Activated CD8-positive, alpha-beta memory T cell treated with anti-CD3 and anti-CD28 coated beads, Interleukin-2, amount 50 U/mL, for 4 hours (primary cell): ENCODE results near the gene ZNF594.
"Not testable (repeated sequence)": the region's sequence is repeated elsewhere in the genome, so short reads cannot be mapped to it uniquely, and the experiment has no call there.

Experiments used
- DNase-seq: peaks from one replicate; pipeline ENCODE4 v3.0.0-alpha.2; 2020

The ZNF594 gene

DNA sequence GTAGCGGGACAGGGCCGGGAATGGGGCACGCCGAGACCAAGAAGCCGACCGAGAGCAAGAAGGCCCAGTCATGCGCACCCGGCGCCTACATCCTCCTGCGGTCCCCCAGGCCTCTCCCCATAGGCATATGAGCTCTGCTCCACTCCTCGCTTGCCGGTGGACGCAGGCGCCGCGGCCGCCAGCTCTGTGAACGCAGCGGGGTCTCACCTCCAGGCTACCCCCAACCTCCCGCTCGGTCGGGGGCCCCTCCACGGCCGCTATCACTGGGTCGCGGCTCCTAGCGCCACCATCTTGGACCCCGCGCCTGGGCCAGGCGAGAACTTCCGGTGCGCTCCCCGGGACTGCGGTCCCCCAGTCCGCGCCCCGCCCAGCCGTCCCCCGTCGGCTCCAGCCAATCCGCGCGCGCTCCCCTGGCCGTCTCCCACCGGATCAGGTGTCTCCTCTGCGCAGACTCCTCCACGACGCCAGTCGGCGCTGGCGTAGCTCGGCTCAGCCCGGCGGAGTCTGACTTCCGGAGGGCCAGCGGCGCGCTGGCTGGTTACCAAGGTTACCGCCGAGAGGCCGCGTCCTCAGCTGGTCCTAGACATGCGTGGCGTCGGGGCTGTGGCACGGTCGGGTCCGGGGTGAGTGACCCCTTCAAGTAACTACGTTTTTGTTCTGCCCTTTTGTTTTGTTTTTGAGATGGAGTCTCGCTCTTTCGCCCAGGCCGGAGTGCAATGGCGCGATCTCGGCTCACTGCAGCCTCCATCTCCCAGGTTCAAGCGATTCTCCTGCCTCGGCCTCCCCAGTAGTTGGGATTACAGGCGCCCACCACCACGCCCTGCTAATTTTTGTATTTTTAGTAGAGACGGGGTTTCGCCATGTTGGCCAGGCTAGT lies at the start of gene ZNF594:
ZNF594 (minus strand) TSS at position 328 of the 877 bp plus-strand sequence. CDS start 7,612 bp downstream, outside the sequence.
- peak; percentile 97 for DNase-seq

DNA sequence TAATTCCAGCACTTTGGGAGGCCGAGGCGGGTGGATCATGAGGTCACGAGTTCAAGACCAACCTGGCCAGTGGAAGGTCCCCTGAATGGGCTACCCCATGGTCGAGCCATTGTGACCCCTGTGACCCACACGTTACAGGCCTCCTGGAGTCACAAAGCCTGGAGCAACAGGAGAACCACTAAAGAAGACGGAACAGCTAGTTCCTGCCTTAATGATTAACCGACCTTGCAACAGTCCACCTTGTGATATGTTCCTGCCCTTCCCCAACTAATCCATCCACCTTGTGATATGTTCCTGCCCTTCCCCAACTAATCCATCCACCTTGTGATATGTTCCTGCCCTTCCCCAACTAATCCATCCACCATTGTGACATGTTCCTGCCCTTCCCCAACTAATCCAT lies 48.1 kb upstream of the ZNF594 start:
- not testable (repeated sequence) for DNase-seq

DNA sequence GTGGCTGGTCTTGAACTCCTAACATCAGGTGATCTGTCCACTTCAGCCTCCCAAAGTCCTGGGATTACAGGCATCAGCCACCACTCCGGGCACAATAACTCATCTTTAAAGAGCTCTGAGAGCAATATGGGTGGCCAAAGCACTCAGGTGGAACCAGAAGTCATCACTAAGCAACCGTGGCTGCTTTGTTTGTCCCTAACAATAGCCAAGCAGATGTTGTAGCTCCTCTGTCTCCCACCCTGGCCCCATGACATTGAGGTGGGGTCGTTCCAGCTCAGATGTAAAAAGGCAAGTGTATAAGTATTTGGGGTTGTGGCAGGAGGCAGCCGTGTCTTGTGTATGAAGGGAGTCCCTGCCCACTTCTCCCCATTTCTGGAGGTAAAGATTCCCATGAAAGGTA lies 46.7 kb upstream of the ZNF594 start:
- DNase-seq: no peak

DNA sequence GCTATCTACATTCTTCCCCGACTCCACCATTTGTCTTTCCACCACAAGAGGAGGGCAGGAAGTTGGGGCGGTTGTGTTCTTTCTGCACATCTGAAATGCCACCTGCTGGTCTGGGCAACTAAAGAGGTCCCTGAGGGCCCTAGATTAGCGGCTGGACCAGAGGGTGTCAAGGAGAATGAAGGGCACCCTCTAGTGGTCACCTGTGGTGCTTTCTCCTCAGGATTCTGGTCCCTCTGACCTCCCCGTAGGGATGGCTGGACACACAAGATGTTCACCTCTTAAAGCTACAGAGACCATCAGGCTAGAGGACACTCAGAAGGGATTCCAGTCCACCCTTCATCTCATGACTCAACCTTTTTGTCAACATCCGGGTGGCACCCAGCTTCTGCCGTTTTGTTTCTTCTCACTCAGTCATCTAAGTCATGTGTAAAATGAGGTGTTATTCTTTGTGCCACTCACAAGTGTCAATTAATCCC lies 45.9 kb upstream of the ZNF594 start:
- DNase-seq: peak; percentile 32

DNA sequence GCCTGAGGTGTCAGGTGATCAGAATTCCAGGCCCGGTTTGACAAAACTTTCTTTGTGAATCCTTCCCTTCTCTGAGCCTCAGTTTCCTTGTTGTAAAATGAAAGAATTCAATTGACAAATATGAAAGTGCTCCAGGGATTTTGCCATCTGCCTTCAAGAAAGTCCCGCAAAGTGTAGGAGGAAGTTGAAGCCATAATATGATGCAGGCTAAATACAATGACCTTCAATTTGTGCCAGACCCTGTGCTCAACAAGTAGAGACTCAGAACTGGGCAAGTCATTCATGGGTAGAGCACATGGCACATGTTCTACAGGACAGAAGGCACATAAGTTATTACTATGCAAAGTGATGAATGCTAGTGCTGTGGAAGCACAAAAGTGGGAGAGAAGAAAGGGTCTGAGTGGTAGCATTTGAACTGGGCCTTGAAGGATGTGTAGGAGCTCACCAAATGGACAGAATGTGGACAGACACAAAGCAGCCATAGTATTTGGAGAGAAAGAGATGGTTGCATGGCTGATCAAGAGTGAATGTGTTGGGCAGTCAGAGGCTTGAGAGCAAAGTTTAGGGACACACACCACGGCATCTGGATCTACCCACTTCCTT lies 45.4 kb upstream of the ZNF594 start:
- DNase-seq: no peak

DNA sequence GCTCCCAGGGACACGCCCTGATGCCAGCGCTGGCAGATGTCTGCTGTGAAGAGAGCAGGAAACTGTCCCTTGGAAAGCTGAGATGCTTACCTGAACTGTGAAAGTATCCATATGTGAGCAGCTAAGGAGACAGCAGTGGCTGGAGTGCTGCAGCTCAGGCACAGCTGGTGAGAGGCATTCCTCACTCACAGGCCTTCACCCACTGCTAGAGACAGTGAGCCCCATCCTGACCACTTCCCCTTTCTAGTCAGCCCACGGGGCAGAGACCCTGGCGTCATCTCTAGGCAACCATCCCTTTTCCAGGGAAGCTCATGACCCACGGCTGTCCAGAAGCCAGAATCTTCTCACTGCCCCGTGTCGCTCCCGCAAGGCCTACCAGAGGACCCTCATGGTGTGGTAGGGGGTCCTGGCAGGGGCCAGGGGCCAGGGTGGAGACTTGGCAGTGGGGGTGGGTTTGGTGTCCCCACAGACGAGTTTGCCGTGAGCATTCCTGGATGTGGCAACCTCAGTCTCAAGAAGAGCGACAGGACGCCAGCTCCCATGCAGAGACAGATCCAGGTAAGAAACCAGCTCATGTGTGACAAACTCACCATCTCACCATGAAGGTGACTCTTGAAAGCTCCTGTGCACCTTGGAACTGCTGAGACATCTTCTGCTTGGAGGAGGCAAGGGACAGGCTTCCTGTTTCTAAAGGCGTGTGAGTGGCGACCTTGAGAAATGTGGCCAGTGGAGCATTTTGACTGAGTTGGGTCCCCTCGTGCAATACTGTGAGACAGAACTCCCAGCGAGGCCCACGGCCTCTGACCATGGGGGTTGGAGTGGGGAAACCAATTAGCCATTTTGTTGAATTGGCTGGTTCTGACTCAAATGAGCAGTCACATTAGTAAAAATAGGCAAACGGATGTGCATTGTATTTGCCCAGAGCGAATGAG lies 43.2 kb upstream of the ZNF594 start, which contains the start of gene SCIMP:
SCIMP (minus strand) TSS at position 216 of the 932 bp plus-strand sequence; CDS start at position 111, 105 bp downstream.
- DNase-seq: no peak

DNA sequence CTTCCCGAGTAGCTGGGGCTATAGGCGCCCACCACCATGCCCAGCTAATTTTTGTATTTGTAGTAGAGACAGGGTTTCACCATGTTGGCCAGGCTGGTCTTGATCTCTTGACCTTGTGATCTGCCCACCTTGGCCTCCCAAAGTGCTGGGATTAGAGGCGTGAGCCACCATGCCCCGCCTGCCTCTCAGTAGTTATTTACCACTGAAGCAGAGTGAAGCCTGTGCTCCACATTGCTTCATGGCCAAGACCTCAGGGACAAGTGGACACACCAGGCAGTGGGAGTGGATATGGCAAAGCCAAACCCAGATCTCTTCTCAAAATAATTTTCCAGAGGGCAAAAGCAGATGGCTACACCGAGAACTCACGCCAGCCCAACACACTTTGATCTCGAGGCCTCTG lies 41.8 kb upstream of the ZNF594 start:
- DNase-seq: not testable (repeated sequence)

DNA sequence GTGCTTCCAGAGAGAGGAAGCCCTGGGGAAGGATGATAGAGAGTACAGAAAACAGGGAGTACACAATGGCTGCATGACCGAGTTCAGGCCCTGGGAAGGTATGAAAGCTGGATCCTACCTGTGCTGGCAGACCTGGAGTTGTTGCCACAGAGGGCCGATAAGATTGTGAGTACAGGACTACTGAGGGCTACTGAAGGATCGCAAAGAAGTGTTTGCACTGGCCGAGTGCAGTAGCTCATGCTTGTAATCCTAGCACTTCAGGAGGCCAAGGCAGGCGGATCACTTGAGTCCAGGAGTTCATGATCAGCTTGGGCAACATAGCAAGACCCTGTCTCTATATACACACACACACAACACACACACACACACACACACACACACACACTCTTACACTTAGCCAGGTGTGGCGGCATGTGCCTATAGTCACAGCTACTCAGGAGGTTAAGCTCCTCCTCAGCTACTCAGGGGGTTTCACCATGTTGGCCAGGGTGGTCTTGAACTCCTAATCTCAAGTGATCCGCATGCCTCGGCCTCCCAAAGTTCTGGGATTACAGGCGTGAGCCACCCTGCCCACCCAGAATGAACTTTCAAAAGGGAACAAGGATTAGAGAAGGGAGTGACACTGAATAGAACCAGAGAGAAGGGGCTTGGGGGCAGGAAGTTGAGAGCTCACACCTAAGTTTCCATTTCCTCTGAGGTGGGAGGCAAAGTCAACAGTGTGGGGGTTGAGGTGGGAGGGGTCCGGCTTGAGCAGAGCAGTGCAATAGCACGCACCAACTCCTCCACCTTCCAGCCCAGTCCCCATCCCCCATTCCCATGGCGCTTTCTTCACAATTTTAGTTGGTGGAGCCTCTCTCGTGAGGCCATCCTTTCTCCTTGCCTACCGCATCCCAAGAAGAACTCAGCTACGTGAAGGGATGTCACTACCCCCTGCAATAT lies 35.5 kb upstream of the ZNF594 start:
- peak; percentile 44 for DNase-seq

DNA sequence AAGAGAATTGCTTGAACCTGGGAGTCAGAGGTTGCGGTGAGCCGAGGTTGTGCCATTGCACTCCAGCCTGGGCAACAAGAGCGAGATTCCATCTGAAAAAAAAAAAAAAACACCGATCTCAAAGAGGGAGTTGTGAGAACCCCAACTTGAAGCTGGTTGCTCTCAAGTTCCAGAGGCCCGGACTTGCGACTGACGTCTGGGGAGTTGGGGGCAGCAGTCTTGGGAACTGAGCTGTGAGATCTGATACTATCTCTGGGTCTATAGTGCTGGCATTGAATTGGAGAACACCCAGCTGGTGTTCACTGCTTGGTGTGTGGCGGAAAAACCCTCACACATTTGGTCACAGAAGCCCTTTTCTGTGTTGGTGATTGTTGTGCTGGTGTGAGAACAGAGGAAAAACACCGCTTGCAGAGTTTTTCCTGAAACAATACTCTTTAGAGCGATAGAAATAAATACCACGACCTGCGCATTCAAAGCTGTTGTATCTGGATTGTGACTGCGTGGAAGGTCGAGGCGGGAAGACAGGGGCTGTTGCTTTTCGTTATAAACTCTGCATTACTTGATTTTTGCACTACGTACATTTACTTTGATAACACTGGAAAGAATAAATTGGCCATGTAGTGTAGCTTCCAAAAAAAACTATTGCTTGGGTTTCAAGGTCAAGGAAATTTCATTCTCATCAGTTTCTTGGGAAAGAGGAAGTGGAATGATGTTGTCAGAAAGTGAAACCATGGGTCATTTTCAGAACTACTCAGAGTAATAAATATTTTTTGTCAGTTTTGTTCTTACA lies 34.2 kb upstream of the ZNF594 start:
- no peak for DNase-seq

DNA sequence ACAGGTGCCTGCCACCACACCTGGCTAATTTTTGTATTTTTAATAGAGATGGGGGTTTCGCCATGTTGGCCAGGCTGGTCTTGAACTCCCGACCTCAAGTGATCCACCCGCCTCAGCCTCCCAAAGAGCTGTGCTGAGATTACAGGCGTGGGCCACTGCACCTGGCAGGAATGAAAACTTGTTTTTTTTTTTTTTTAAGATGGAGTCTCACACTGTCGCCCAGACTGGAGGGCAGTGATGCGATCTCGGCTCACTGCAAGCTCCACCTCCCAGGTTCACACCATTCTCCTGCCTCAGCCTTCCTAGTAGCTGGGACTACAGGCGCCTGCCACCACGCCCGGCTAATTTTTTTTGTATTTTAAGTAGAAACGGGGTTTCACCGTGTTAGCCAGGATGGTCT lies 30.2 kb upstream of the ZNF594 start:
- not testable (repeated sequence) for DNase-seq

DNA sequence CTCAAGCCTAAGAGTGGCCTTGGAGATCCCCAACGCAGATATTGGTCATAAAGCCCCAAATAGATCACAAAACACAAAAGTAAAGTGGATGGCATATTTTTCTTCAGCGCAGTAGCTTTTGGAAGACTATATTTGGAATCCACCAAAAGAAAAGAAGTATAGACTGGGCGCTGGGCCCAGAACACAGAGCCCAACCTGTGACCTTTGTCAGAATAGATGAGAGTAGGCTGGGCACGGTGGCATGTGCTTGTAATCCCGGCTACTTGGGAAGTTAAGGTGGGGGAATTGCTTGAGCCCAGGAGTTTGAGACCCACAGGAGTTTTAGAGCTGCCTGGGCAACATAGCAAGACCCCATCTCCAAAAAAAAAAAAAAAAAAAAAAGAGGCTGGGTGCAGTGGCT lies 28.4 kb upstream of the ZNF594 start:
- no peak for DNase-seq

DNA sequence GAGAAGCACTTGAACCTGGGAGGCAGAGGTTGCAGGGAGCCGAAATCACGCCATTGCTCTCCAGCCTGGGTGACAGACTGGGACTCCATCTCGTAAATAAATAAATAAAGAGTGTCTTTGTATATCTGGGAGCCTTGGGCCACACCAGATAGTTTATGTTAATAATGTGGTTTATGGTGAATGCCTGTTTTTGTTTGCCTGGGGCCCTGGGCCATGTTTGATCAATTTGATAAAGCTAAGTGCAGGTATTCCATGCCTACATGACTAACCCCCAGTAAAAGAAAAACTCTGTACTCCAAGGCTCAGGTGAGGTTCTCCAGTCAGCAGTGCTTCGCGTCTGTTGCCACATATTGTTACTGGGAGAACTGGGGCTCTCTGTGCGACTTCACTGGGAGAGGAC lies 27.9 kb upstream of the ZNF594 start:
- no peak for DNase-seq

DNA sequence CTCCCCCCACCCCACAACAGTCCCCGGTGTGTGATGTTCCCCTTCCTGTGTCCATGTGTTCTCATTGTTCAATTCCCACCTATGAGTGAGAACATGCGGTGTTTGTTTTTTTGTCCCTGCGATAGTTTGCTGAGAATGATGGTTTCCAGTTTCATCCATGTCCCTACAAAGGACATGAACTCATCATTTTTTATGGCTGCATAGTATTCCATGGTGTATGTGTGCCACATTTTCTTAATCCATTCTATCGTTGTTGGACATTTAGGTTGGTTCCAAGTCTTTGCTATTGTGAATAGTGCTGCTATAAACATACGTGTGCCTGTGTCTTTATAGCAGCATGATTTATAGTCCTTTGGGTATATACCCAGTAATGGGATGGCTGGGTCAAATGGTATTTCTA lies 25.9 kb upstream of the ZNF594 start:
- not testable (repeated sequence) for DNase-seq

DNA sequence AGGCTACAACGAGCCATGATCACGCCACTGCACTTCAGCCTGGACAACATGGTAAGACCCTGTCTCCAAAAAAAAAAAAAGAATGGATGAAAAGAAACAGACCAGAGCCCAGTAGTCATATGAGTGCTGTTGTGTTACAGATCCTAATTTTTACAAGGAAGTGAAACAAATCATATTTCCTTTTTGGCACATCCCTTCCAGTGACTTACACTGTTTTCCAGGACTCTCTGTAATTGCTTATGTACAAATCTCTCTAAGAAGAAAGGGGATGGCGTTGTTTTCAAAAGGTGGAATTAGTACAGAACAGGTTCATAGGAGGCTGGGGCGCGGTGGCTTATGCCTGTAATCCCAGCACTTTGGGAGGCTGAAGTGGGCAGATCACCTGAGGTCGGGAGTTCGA lies 19.8 kb upstream of the ZNF594 start:
- DNase-seq: no peak

DNA sequence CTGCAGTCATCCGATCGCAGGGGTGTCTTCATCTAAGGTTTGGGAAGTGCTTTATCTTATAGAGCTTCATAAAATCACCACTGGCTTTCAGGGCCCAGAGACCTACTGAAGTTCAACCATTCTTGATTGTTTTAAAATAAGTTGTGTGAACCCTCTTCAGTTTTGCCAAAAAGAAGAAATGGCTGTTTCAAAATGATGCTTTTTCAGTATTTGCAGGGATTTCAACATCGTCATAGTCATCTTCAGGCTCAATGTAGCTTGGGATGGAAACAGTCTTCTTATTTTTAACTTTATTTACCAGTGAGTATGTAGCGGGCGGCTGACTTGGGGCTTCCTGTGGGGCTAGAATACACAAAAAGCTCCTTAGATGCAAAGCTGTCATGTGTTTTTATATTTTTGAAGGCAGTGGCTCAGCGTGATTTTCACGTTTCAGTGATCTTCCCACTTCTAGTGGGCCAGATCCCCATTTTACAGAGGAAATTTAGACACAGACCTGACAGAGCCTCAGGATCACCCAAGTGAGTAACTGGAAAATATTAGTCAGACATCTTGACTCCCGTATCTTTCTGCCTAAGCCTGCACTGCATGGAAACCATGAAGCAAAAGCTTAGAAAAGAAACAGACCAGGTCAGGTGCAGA lies 19.1 kb upstream of the ZNF594 start:
- DNase-seq: no peak

DNA sequence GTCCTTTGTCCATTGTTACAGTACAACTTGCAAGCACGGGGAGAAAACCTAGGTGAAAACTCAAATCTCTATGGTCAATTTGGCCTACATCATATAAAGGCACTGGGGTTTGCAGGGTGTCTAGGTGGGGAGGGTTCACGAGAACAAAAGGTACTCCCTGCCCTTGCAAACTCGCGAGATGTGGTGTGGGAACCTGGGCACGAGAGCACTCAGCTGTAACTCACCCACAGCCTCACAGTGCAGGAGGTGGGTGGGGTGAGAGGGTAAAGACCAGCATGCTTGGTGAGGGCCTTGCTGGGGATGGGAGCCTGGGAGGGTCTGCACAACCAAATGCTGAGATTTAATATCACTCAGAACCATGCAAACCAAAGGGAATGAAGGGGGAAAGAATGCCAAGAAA lies 18.4 kb upstream of the ZNF594 start:
- no peak for DNase-seq

DNA sequence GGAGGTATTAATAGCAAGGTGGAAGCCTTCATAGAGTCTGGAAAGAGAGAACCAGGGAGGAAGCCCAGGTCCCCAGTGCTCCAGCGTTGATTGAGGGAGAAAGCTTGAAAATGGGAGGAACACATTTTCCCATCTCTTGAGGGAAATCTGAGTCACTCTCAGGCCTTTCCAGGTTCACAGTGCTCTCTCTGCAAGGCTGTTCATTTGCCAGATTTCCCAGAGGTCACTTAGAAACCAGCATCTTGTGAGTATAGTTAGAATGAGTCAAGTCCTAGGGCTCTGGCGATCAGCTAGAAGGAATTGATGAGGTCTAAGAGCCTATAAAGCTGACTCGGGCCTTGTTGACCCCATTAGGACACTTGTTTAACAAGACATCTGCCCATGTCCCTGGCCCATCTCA lies 17.7 kb upstream of the ZNF594 start:
- DNase-seq: no peak

DNA sequence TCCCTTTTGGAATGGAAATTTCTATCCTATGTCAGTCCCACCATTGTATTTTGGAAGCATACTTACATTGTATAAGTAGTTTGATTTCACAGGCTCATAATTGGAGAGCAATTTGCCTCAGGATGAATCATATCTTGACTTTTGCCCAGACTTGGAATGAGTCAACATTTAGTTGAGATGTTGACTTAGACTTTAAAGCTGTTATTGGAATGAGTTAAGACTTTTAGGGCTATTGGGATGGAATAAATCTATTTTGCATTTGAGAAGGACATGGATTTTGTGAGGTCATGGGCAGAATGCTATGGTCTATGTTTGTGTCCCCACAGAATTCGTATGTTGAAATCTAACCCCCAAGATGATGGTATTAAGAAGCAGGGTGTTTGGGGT lies 12.2 kb upstream of the ZNF594 start:
- no peak for DNase-seq

DNA sequence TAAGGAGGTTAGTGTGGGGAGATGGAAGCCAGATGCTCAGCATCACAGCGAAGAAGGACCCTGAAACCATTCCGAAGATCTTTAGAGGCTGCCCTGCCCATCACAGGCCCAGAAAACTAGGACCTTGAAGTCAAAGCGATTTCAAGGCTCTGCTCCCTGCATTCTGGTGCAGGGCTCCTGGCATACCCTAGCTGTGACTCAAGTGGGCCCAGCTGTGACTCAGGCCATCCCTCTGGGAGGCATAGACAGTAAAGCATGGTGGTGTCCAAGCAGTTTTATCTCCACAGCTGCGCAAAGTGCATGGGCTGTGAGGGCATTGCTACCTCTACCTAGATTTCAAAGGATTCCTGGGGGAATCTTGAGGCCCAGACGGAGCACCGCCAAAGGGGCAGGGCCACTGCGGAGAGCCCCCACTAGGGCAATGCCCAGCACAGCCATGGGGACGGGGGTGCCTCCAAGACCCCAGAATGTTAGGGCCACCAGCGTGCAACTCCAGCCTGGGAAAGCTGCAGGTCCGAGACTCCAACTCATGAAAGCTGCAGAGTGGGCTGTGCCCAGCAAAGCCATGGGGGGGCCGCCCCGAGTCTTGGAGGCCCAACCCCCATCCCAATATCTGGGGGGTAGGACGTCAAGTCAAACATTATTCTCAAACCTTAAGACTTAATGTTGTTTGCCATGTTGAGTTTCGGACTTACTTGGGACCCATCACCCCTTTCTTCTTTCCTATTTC lies 11.7 kb upstream of the ZNF594 start:
- DNase-seq: no peak

DNA sequence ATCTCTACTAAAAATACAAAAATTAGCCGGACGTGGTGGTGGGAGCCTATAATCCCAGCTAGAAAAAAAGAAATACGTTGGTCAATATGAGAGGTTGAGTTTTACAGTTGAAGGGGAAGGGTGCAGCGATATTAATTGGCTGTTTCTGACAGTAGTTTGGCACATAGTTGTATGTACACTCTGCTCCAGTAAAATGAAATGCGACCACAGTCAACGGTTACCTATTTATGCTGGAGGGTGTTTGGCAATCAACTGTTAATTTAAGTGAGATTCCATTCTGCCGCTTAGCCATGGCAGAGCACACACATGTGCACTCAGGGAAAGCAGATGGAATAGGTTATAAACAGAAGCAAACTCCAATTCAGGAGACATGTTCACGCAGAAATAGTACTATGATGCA lies 9.3 kb upstream of the ZNF594 start:
- DNase-seq: no peak
